Hematopoietic multipotent progenitor cell treated with erythropoietin and hydrocortisone succinate and interleukin-3 and kit ligand, for 17 days (in vitro differentiated cells): Measurements from ENCODE around the gene SMARCC1.
A peak's percentile ranks its signal among the peaks of the same experiment; 100 is the strongest.

Experiments
- DNase-seq: peaks from one replicate; pipeline ENCODE4 v3.0.0-alpha.2; 2015; ENCODE audit warnings: low spot score

Gene SMARCC1

GRCh38 chr3:47583320-47584075, 198.2 kb downstream of the SMARCC1 start:
- no peak for DNase-seq

DNA sequence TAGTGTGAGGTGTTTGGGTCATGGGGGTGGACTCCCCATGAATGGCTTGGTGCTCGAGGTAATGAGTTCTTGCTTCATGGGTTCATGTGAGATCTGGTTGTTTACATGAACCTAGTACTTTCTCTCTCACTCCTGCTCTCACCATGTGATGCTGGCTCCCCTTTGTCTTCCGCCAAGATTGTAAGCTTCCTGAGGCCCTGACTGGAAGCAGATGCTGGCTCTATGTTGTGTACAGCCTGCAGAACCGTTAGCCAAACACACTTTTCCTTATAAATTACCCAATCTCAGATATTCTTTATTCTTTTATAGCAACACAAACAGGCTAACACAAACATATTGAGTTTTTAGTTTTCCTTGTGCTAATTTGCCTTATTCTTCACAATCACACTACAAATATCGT, 199.9 kb downstream of the SMARCC1 start:
- DNase-seq, result no peak

DNA sequence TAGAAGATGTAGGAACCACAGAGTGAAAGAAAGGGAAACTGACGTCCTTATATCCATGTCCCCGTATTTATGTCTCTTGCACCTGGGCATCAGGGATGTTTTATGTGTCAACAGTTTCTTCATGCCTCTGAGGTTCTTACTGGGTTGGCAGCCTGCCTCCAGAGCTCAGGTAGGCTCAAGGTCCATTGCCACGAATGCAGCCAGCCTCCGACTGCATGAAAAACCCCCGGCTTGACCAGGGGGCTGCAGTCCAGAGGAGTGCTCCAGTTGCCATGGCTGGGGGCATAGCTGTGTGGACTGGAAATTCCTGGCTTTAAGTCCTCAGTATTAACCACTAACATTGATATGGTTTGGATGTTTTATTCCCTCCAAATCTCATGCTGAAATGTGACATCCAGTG, 200.3 kb downstream of the SMARCC1 start:
- no peak for DNase-seq

DNA sequence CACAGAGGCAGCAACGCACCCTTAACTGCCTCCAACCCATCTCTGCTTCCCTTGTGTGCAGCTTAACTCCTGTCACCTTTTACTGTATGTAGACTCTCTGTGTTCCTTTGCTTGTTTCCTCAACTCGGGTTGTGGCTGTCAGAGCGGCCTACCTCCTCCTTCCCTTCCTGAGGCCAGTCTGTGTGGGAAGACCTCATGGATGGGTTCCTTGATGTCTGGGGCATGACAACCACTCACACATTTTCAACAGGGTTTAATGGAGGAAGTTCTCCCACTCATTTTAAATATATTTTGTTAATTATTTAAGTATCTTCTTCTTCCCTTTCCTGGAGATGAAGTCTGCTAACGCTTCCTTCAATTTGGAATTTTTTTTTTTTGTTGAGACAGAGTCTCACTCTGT, 201.2 kb downstream of the SMARCC1 start:
- DNase-seq, result no peak

- DNase-seq, result no peak
Measured at GRCh38 chr3:47579875-47580274, 201.8 kb downstream of the SMARCC1 start.

GRCh38 chr3:47578691-47579632, 202.7 kb downstream of the SMARCC1 start, which contains the start of gene CSPG5:
CSPG5 (minus strand) TSS chr3:47578865; CDS start chr3:47578693, 172 bp downstream.
- DNase-seq, result no peak

GRCh38 chr3:47578119-47578632, 203.5 kb downstream of the SMARCC1 start:
- peak; percentile 58 for DNase-seq

GRCh38 chr3:47577583-47578118, 204.0 kb downstream of the SMARCC1 start:
- DNase-seq, result no peak

GRCh38 chr3:47573190-47574172, 208.2 kb downstream of the SMARCC1 start:
- DNase-seq, result no peak

GRCh38 chr3:47571391-47572175, 210.1 kb downstream of the SMARCC1 start:
- no peak for DNase-seq

DNA sequence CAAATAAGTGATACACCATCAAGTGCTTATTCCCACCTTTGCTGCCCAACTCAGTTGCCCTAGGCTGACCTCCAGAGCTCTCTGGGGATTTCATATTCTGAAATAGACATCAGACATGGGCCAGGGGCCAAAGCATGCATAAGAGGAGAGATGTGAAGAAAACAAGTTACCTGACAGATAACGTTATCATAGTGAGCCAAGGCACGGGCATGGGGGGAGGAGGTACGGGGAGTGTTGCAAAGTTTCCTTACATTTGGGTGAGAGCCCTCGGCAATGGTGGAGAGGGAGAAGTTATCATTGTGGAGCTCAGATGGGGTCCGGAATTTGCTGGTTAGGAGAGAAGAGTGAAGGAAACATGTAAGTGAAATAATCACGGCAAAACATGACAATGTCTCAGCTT, 212.8 kb downstream of the SMARCC1 start:
- DNase-seq, result no peak

DNA sequence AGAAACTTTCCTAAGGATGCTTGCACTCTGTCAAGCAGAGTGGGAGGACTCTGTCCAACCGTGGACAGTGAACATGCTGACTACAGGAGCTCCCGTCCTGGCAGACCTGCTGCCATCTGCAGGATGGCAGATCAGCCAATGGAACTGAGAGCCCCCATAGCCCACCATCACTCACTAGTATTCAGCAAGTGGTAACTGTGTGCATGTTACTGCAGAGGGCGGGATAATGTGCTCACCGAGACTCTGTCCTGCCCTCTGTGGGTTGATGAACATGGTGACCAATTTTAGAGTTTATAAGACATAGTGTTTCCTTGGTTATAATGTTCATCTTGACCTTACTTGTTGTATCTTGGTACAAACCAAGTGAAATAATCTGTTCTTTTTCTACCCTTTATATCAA, 214.5 kb downstream of the SMARCC1 start:
- no peak for DNase-seq

DNA sequence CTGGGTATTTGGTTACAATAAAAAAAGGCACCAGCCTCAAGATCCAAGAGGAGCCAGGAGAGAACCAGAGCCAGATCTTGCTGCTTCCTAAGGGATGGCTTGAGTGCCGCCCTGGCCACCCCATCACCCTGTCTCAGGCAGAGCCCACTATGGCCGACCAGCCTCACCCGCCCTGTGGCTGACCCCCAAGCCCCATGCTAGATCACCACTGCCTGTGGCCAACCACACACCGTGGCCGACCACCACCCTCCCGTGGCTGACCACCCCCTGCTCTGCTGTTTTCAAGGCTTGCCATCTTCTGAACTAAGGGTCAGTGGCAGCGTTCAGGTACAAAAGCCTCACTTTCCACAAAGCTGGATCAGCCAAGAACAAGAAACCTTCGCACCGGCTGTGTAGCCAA, 215.0 kb downstream of the SMARCC1 start:
- no peak for DNase-seq

- no peak for DNase-seq
Measured at GRCh38 chr3:47565734-47566550, 215.8 kb downstream of the SMARCC1 start.

- no peak for DNase-seq
Measured at GRCh38 chr3:47556351-47556750, 225.3 kb downstream of the SMARCC1 start.

- no peak for DNase-seq
Measured at GRCh38 chr3:47554335-47554734, 227.4 kb downstream of the SMARCC1 start.

GRCh38 chr3:47553407-47553806, 228.3 kb downstream of the SMARCC1 start:
- no peak for DNase-seq

DNA sequence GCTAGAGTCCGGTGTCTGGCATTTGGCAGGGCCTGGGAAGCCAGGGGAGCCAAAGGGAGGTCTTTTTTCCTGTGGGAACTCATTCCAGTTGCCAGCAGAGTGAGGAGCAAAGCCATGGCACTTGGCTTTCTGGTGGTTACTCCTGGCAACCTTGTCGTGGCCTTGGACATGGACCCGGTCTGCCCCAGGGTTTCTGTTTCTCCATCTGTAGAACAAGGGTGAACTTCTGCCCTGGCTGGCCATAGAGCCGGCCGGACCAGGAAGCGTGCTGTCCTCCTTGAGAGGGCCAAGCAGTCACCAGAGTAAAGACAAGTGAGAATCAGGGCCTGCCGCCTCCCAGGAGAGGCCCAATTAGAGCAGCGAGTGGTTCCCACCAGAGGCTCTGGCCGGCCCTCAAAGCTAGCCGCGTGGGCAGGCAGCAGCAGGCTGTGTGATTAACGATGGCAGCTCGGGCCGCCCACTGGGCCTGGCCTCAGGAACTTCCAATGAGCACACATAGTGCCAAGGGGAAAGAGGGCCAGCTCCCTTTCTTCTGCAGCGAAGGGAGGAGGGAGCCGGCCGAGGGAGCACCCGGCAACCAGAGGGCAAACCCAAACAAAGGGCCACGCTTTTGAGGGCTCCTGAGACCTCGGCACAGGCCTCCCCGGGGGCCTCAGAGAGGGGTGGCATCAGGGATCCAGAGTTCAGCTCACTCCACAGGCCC, 239.1 kb downstream of the SMARCC1 start:
- no peak for DNase-seq

DNA sequence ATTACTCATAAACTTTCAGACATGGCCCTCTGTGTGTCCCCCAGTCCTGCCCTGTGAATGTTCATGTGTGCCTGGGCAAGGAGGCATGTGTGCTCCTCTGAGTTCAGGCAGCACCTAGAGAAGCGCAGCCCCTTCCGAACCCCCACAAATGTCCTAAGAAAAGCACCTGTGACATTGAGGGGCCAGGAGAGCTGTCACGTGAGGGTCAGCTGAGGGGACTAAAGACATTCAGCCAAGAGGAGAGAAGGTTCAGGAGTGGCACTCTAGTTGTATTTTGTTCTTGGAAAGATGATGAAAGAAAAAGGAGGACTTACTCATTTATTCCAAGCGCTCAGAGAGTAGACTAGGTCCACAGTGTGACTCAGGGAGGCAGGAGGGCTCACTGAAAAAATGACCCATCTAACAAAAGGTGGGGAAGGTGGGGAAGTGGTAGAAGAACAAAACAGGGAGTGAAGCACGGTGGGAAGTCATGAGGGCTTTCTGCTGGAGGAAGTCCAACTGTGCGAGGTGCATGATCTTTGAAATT, 240.0 kb downstream of the SMARCC1 start:
- DNase-seq, result no peak
